ENCODE results near the gene EPHA8. TPM values are rescaled to one million over a fixed set of nuclear protein-coding genes. Genes with fewer than 3 reads are reported as not detected.

Gene EPHA8
- total and polyA plus RNA-seq, 2 of the 13 experiments (the other 11 are each of a cell fraction or from before 2014, with no cell fraction given), result not detected

- POLR2A ChIA-PET, result no interaction called here
- H2AFZ ChIP-seq (ENCODE audit: low read length), result no peak overlapping the region
- intact Hi-C loops (cut with micrococcal nuclease; ENCODE audit: unreplicated experiment) (no loop called here), in situ Hi-C loops (cut with HindIII; ENCODE audit: extremely low pct_ligation_motif_present, low pct_unique_long_range_greater_than_20kb) (no loop called here)
- WGBS (ENCODE audit: low lambda C conversion rate), result 29% methylated on average over 9 of the region's 9 CpGs
- H3K27me3 ChIP-seq (ENCODE audit: control insufficient read depth in 1 of 2, insufficient read depth in 2 of 2, low read length in 2 of 2), result peaks cover 3 to 24% of the 10 kb centered on the region in 2 experiments; a peak in 2 of 5 replicates
- no peaks in the 10 kb centered on the region for H3K4me1 ChIP-seq (ENCODE audit: insufficient read depth, low read length)
- no peaks in the 10 kb centered on the region for H3K79me2 ChIP-seq (ENCODE audit: insufficient read depth, low read length)
- no peaks in the 10 kb centered on the region for H3K9me3 ChIP-seq (ENCODE audit: low read length)
- DNase-seq (ENCODE audit: low spot score) (no peak), FAIRE-seq (no peak), ATAC-seq (peak; percentile 46; the same call in 2 of the 3 replicates)
- H3K9ac ChIP-seq (ENCODE audit: insufficient read depth, low read depth, low read length), result no peak overlapping the region
- 0 out of 2 replicates have a peak, but pooled peaks cover 6% of the 10 kb centered on the region for H4K20me1 ChIP-seq (ENCODE audit: insufficient read depth, low read length)
- TF ChIP-seq CAMTA2 (CRISPR knock-in tag; IDR thresholded peaks at IDR 0.05; ENCODE audit: borderline replicate concordance) (no peak), MIER2 (CRISPR knock-in tag; IDR thresholded peaks at IDR 0.05) (peak; percentile 93), REST (IDR thresholded peaks at IDR 0.05; ENCODE audit: borderline replicate concordance in 1 of 2, low read depth in 1 of 2, low read length in 2 of 2) (peak; percentile 66 to 92)
- H3K27ac ChIP-seq (ENCODE audit: extremely low read length, insufficient read depth, low read length), result no peak overlapping the region
- H3K36me3 ChIP-seq (replicated peaks in 1 of 2; ENCODE audit: control insufficient read depth in 1 of 2, insufficient read depth in 2 of 2, low read length in 2 of 2), result no peaks in the 10 kb centered on the region
- CTCF ChIA-PET (ENCODE audit: low intra/inter-chr PET ratio, low total read pairs), result no interaction called here
- no peak overlapping the region for H3K4me3 ChIP-seq (replicated peaks in 1 of 3; ENCODE audit: insufficient read depth in 1 of 3, low read depth in 2 of 3, low read length in 3 of 3)
- BruUV-seq (replicated peaks), result no TSS peak
- H3K4me2 ChIP-seq (ENCODE audit: low read depth, low read length), result no peak overlapping the region
Measured at GRCh38 chr1:22625262-22625925, 62.1 kb downstream of the EPHA8 start.
